Neural cell (in vitro differentiated cells): ENCODE measurements around the gene TRIM14. TPM values are rescaled to one million over a fixed set of nuclear protein-coding genes. Genes with fewer than 3 reads are reported as not detected.
"Not testable (repeated sequence)": the region's sequence is repeated elsewhere in the genome, so short reads cannot be mapped to it uniquely, and the experiment has no call there.

Source experiments
- H2AFZ ChIP-seq: fragments of 200-600, 300-800 bp; sonication (generic), shearing (Covaris generic); 2 replicates; pipeline ENCODE4 v1.6.0; 2014; ENCODE audit warnings: low read depth, mild to moderate bottlenecking, antibody characterized with exemption, low read length, moderate library complexity
- H3F3A ChIP-seq: fragments of 200-600 bp; shearing (Covaris generic); 2 replicates; pipeline ENCODE4 v1.6.1; 2016; ENCODE audit warnings: mild to moderate bottlenecking, moderate library complexity, mixed read lengths, antibody characterized with exemption, low read length; ENCODE audit not compliant: insufficient read depth, poor library complexity, severe bottlenecking
- H3K27ac ChIP-seq: fragments of 200-600, 300-800 bp; sonication (generic), shearing (Covaris generic); 2 replicates; pipeline ENCODE4 v1.5.1; 2014; ENCODE audit warnings: mild to moderate bottlenecking, low read length, moderate library complexity
- H3K27me3 ChIP-seq: fragments of 300-800, 200-600 bp; sonication (generic), shearing (Covaris generic); 2 replicates; pipeline ENCODE4 v1.6.0; 2014; ENCODE audit warnings: mild to moderate bottlenecking, low read depth, low read length, moderate library complexity; ENCODE audit not compliant: insufficient read depth
- H3K36me3 ChIP-seq: fragments of 300-800, 200-600 bp; sonication (generic), shearing (Covaris generic); 2 replicates; pipeline ENCODE4 v1.5.1; 2014; ENCODE audit warnings: mild to moderate bottlenecking, antibody characterized with exemption, low read length, moderate library complexity; ENCODE audit not compliant: insufficient read depth
- H3K4me2 ChIP-seq: fragments of 300-800, 200-600 bp; sonication (generic), shearing (Covaris generic); 2 replicates; pipeline ENCODE4 v1.6.0; 2014; ENCODE audit warnings: mild to moderate bottlenecking, low read length
- H3K4me3 ChIP-seq: fragments of 300-800, 200-600 bp; sonication (generic), shearing (Covaris generic); 2 replicates; pipeline ENCODE4 v1.5.1; 2014; ENCODE audit warnings: mild to moderate bottlenecking, low read length, moderate library complexity
- H3K79me2 ChIP-seq: fragments of 200-600 bp; shearing (Covaris generic); replicated peaks from 2 replicates; pipeline ENCODE4 v1.6.0; 2014; ENCODE audit warnings: mild to moderate bottlenecking, low read length, moderate library complexity; ENCODE audit not compliant: insufficient read depth
- H3K9ac ChIP-seq: fragments of 300-800, 200-600 bp; sonication (generic), shearing (Covaris generic); 2 replicates; pipeline ENCODE4 v1.6.1; 2016; ENCODE audit warnings: mild to moderate bottlenecking, low read length, mixed read lengths
- H3K9me2 ChIP-seq: fragments of 200-600 bp; shearing (Covaris generic); 2 replicates; pipeline ENCODE4 v1.6.1; 2016; ENCODE audit warnings: mild to moderate bottlenecking, low read length, mixed read lengths; ENCODE audit not compliant: insufficient read depth
- H3K9me3 ChIP-seq: fragments of 200-600, 300-800 bp; sonication (generic), shearing (Covaris generic); 2 replicates; pipeline ENCODE4 v1.6.1; 2016; ENCODE audit warnings: mild to moderate bottlenecking, mixed run types, low read length, moderate library complexity, mixed read lengths
- H4K20me1 ChIP-seq: fragments of 200-600 bp; shearing (Covaris generic); 2 replicates; pipeline ENCODE4 v1.6.1; 2016; ENCODE audit warnings: mild to moderate bottlenecking, mixed run types; ENCODE audit not compliant: insufficient read depth
- EP300 ChIP-seq: fragments of 450-650 bp; conservative IDR thresholded peaks from 2 replicates; pipeline ENCODE4 v1.6.1; 2014; ENCODE audit warnings: antibody characterized with exemption, mild to moderate bottlenecking, moderate library complexity; ENCODE audit not compliant: poor library complexity, severe bottlenecking
- EZH2 ChIP-seq: fragments of 200-600, 300-800 bp; shearing (Covaris generic), sonication (generic); IDR thresholded peaks from 2 replicates; pipeline ENCODE4 v1.6.1; 2014; ENCODE audit warnings: antibody characterized with exemption, low read length, borderline replicate concordance, mild to moderate bottlenecking; ENCODE audit not compliant: insufficient read depth, poor library complexity, severe bottlenecking
- MXI1 ChIP-seq: fragments of 450-650 bp; conservative IDR thresholded peaks from 2 replicates; pipeline ENCODE4 v1.6.1; 2014; ENCODE audit warnings: antibody characterized with exemption, mild to moderate bottlenecking; ENCODE audit not compliant: poor library complexity, severe bottlenecking
- POLR2AphosphoS5 ChIP-seq: IDR thresholded peaks from 2 replicates; pipeline ENCODE4 v1.6.1; 2012
- RAD21 ChIP-seq: fragments of 450-650 bp; conservative IDR thresholded peaks from 2 replicates; pipeline ENCODE4 v1.6.1; 2014; ENCODE audit warnings: antibody characterized with exemption, mild to moderate bottlenecking, moderate library complexity
- SMC3 ChIP-seq: fragments of 450-650 bp; conservative IDR thresholded peaks from 2 replicates; pipeline ENCODE4 v1.6.1; 2014; ENCODE audit warnings: antibody characterized with exemption, mild to moderate bottlenecking, moderate library complexity; ENCODE audit not compliant: poor library complexity
- TAF1 ChIP-seq: IDR thresholded peaks from 2 replicates; pipeline ENCODE4 v1.6.1; 2012; ENCODE audit warnings: low read depth
- polyA plus RNA-seq: library from polyadenylated mRNA; depleted of rRNA; stranded (reverse); fragments of >200 nt; gene quantifications from 2 replicates; pipeline ENCODE4 v1.2.3, GENCODE V29; 2014
- TF ChIP-seq, protein P1 (sequence below): IDR thresholded peaks from 2 replicates; pipeline ENCODE4 v1.6.1; 2012; ENCODE audit warnings: borderline replicate concordance
- TF ChIP-seq, protein P2 (sequence below): fragments of 450-650 bp; IDR thresholded peaks from 2 replicates; pipeline ENCODE4 v1.5.1; 2014; ENCODE audit warnings: antibody characterized with exemption, mild to moderate bottlenecking, moderate library complexity; ENCODE audit not compliant: poor library complexity, severe bottlenecking

Gene TRIM14
- polyA plus RNA-seq, 1 donor from 2014 or later = not detected

DNA sequence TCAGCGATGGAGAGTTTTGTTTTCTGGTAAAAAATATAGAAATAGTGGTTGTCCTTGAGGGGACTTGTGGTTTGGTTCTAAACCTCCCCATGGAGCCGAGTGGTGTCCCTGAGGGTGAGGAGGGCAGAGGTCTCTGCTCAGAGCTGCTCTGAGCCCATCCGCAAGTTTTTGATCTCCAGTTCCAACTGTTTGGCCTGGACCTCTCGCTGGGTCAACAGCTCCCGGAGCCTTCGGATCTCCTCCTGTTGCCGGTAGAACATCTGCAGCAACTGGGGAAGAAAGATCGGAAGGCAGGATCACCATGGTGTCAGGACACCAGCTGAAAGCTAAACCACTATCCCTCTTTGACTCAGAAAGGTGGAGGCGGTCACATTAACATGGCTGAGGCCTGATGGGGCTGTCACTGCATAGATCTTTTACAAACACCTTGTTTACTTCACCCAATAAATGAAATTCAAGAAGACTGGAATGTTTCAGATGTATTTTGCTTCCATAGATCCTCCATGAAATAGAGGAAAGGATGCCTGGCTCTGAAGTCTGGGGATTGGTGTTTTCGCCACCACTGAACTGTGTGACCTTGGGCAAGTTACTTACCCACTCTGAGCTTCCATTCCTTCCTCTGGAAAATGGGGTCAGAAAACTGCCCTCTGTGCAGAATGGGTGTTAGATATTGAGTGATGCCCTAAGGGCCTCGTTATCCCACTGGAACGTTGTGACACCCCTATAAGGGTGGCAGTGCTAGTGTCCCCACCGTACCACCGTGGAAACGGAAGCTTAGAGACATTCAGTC, 5.8 kb upstream of the TRIM14 start:
- Histone ChIP-seq H2AFZ (no peak overlapping the region), H3K27ac (no peak overlapping the region), H3F3A (no peaks in the 10 kb centered on the region), H4K20me1 (no peaks in the 10 kb centered on the region), H3K9me2 (no peaks in the 10 kb centered on the region), H3K9me3 (no peaks in the 10 kb centered on the region), H3K4me2 (no peak overlapping the region), H3K4me3 (no peak overlapping the region), H3K27me3 (no peaks in the 10 kb centered on the region), H3K79me2 (no peaks in the 10 kb centered on the region), H3K9ac (no peak overlapping the region), H3K36me3 (no peaks in the 10 kb centered on the region)
- TF ChIP-seq TAF1 = no peak
- TF ChIP-seq, protein P1, sequence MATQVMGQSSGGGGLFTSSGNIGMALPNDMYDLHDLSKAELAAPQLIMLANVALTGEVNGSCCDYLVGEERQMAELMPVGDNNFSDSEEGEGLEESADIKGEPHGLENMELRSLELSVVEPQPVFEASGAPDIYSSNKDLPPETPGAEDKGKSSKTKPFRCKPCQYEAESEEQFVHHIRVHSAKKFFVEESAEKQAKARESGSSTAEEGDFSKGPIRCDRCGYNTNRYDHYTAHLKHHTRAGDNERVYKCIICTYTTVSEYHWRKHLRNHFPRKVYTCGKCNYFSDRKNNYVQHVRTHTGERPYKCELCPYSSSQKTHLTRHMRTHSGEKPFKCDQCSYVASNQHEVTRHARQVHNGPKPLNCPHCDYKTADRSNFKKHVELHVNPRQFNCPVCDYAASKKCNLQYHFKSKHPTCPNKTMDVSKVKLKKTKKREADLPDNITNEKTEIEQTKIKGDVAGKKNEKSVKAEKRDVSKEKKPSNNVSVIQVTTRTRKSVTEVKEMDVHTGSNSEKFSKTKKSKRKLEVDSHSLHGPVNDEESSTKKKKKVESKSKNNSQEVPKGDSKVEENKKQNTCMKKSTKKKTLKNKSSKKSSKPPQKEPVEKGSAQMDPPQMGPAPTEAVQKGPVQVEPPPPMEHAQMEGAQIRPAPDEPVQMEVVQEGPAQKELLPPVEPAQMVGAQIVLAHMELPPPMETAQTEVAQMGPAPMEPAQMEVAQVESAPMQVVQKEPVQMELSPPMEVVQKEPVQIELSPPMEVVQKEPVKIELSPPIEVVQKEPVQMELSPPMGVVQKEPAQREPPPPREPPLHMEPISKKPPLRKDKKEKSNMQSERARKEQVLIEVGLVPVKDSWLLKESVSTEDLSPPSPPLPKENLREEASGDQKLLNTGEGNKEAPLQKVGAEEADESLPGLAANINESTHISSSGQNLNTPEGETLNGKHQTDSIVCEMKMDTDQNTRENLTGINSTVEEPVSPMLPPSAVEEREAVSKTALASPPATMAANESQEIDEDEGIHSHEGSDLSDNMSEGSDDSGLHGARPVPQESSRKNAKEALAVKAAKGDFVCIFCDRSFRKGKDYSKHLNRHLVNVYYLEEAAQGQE = no peak
- TF ChIP-seq, protein P2, sequence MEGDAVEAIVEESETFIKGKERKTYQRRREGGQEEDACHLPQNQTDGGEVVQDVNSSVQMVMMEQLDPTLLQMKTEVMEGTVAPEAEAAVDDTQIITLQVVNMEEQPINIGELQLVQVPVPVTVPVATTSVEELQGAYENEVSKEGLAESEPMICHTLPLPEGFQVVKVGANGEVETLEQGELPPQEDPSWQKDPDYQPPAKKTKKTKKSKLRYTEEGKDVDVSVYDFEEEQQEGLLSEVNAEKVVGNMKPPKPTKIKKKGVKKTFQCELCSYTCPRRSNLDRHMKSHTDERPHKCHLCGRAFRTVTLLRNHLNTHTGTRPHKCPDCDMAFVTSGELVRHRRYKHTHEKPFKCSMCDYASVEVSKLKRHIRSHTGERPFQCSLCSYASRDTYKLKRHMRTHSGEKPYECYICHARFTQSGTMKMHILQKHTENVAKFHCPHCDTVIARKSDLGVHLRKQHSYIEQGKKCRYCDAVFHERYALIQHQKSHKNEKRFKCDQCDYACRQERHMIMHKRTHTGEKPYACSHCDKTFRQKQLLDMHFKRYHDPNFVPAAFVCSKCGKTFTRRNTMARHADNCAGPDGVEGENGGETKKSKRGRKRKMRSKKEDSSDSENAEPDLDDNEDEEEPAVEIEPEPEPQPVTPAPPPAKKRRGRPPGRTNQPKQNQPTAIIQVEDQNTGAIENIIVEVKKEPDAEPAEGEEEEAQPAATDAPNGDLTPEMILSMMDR = no peak
- TF ChIP-seq EZH2 = no peak
- no peak for TF ChIP-seq POLR2AphosphoS5
- TF ChIP-seq RAD21 = no peak
- TF ChIP-seq SMC3 = no peak
- TF ChIP-seq EP300 = no peak
- TF ChIP-seq MXI1 = no peak

DNA sequence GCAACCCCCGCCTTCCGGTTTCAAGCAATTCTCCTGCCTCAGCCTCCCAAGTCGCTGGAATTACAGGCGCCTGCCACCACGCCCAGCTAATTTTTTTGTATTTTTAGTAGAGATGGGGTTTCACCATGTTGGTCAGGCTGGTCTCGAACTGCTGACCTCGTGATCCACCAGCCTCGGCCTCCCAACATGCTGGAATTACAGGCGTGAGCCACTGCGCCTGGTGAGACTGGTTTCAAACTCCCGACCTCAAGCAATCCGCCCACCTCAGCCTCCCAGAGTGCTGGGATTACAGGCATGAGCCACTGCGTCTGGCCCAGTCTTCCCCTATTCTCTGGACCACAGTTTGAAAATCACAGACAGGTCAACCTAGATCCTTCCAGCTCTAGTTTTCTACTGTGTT, 5.1 kb upstream of the TRIM14 start:
- not testable (repeated sequence) for H3K79me2 ChIP-seq, H3K9ac ChIP-seq, H4K20me1 ChIP-seq, H3K27me3 ChIP-seq, H2AFZ ChIP-seq, H3F3A ChIP-seq, H3K9me2 ChIP-seq, H3K9me3 ChIP-seq, H3K27ac ChIP-seq, H3K4me3 ChIP-seq, H3K4me2 ChIP-seq, H3K36me3 ChIP-seq

DNA sequence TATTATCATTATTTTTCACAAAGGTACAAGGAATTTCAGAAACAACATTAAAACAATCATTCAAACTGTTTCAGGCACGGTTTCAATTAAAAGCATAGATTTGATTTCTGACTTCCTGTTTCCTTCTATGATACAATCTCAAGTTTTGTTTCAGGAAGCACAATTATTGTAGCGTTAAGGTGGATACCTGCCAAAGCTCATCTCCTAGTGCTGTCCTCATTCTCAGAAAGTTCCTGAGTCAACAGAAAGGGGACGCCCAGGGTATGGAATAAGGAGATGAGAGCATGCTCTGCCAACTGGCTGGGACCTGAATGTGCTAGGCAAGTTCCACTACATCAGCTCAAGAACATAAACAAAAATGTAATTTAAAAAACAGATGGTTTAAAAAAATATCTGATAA, 2.0 kb upstream of the TRIM14 start:
- H3K27me3 ChIP-seq = peaks cover 15% of the 10 kb centered on the region
- H2AFZ ChIP-seq = no peak overlapping the region
- no peaks in the 10 kb centered on the region for H3K9me2 ChIP-seq
- no peaks in the 10 kb centered on the region for H3F3A ChIP-seq
- H4K20me1 ChIP-seq = no peaks in the 10 kb centered on the region
- H3K9me3 ChIP-seq = no peaks in the 10 kb centered on the region
- no peak overlapping the region for H3K4me2 ChIP-seq
- H3K4me3 ChIP-seq = no peak overlapping the region
- H3K36me3 ChIP-seq = no peaks in the 10 kb centered on the region
- no peak overlapping the region for H3K9ac ChIP-seq
- H3K27ac ChIP-seq = no peak overlapping the region
- no peaks in the 10 kb centered on the region for H3K79me2 ChIP-seq
- TF ChIP-seq EP300 = no peak
- no peak for TF ChIP-seq MXI1
- no peak for TF ChIP-seq SMC3
- TF ChIP-seq POLR2AphosphoS5 = no peak
- TF ChIP-seq TAF1 = no peak
- TF ChIP-seq EZH2 = no peak
- TF ChIP-seq, protein P1 = no peak
- TF ChIP-seq RAD21 = no peak
- TF ChIP-seq, protein P2 = no peak
